PC-9 (cell line): ENCODE measurements around the gene DPYSL5.

Experiments used
- CTCF ChIP-seq: fragments of 200-600 bp; sonication (generic); conservative IDR thresholded peaks from 2 replicates; pipeline ENCODE4 v1.6.1; 2017; ENCODE audit warnings: mixed run types, antibody characterized with exemption, mild to moderate bottlenecking, moderate library complexity
- EZH2 ChIP-seq: fragments of 200-600 bp; sonication (generic); IDR thresholded peaks from 2 replicates; pipeline ENCODE4 v1.8.0; 2017; ENCODE audit warnings: antibody characterized with exemption, low read depth

DNA sequence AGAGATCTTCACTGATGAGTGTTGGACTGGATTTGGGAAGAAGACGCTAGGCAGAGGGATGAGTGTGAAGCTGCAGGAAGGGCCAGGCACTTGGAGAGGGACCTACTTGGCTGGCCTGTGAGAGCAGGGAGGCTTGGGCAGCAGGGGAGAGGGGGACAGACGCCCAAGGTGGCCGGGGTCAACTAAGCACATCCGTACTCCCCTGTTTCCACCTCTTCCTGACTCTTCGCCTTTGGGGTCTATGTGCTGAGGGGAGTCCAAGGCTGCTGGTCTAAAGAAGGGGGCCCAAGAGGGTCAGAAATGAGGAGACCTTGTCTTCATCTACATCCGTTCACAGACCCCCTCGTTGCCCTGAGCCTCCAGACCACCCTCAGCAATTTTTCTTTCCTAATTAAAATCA is 16.7 kb downstream of the DPYSL5 start:
- no peak for TF ChIP-seq CTCF
- no peak for TF ChIP-seq EZH2
